ENCODE results near the gene GEMIN4.
"Not testable (repeated sequence)": the region's sequence is repeated elsewhere in the genome, so short reads cannot be mapped to it uniquely, and the experiment has no call there.

GEMIN4 gene

DNA sequence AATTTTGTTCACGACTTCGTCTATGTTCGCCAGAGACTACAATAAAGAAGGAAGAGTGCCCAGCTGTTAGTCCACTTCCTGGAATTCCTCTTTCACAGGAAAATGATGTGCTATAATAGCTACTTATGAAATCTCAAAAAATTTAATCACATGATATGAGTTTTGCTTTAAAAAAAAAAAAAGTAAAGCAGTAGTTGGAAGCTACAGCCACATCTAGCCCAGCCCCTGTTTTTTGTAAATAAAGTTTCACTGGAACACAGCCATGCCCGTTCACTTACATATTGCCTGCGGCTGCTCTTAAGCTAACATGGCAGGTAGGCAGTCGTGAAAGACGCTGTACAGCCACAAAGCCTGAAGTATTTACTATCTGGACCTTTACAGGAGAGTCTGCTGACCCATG is 52.7 kb downstream of the GEMIN4 start:
- no peak for DNase-seq (ENCODE audit: low read depth)
- H3K4me3 ChIP-seq (ENCODE audit: low read depth, low read length) = no peak overlapping the region
- TF ChIP-seq, protein P1, sequence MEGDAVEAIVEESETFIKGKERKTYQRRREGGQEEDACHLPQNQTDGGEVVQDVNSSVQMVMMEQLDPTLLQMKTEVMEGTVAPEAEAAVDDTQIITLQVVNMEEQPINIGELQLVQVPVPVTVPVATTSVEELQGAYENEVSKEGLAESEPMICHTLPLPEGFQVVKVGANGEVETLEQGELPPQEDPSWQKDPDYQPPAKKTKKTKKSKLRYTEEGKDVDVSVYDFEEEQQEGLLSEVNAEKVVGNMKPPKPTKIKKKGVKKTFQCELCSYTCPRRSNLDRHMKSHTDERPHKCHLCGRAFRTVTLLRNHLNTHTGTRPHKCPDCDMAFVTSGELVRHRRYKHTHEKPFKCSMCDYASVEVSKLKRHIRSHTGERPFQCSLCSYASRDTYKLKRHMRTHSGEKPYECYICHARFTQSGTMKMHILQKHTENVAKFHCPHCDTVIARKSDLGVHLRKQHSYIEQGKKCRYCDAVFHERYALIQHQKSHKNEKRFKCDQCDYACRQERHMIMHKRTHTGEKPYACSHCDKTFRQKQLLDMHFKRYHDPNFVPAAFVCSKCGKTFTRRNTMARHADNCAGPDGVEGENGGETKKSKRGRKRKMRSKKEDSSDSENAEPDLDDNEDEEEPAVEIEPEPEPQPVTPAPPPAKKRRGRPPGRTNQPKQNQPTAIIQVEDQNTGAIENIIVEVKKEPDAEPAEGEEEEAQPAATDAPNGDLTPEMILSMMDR (IDR thresholded peaks at IDR 0.05; ENCODE audit: low read depth, low read length, missing control alignments) = no peak

DNA sequence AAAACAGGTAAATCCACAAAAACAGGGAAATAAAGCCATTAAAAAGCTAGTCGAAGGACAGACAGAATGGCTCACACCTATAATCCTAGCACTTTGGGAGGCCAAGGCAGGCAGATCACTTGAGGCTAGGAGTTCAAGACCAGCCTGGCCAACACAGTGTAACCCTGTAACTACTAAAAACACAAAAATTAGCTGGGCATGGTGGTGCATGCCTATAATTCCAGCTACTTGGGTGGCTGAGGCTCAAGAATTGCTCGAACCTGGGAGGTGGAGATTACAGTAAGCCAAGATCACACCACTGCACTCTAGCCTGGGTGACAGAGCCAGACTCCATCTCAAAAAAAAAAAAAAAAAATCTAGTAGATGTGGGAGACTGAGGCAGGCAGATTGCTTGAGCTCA is 54.0 kb downstream of the GEMIN4 start:
- not testable (repeated sequence) for DNase-seq (ENCODE audit: low read depth); H3K4me3 ChIP-seq (ENCODE audit: low read depth, low read length)

DNA sequence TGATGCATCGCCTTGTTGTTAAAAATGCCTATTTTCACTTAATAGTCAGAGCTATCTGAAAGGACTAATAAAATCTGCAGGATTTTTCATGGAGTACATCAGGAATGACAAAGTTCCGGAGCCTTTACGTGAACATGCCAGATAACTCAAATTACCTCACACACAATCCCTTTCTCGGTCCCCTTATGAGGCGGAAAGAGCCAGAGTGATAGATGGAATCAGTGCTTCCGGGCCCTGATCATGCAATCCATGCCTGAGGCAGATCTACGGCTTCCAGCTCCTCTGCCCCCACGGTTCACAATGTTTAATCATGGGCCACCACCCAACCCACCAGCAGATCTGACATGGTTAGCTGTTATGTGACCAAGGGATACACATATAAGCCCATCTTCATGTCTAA is 54.4 kb downstream of the GEMIN4 start:
- H3K4me3 ChIP-seq (ENCODE audit: low read depth, low read length) = no peak overlapping the region
- TF ChIP-seq, protein P1 (IDR thresholded peaks at IDR 0.05; ENCODE audit: low read depth, low read length, missing control alignments) = no peak
- DNase-seq (ENCODE audit: low read depth) = no peak

DNA sequence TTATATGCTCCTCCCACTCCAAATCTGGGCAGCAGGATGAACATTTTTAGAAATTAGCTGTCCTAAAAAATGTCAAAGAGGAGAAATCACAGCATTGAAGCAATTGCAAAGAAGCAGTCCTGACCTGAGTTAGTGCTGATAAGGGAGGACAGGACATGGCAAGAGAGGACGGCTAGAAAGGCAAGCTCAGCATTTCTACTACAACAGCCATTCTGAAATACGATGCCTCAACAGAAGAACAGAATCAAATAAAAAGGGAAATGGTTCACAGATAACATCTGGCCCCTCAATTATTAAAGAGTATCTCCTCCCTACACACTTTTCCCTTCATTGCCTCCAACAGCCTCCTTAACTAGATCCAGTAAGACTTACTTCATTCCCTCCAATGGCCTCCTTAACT is 55.7 kb downstream of the GEMIN4 start:
- no peak for DNase-seq (ENCODE audit: low read depth)
- TF ChIP-seq, protein P1 (IDR thresholded peaks at IDR 0.05; ENCODE audit: low read depth, low read length, missing control alignments) = no peak
- no peak overlapping the region for H3K4me3 ChIP-seq (ENCODE audit: low read depth, low read length)
